Stimulated activated CD8-positive, alpha-beta memory T cell treated with anti-CD3 and anti-CD28 coated beads, Interleukin-7, amount 100 ng/mL, for 24 hours (primary cell): Measurements from ENCODE around the gene TMEM54.

Source experiments
- DNase-seq: peaks from one replicate; pipeline ENCODE4 v3.0.0-alpha.2; 2020; ENCODE audit warnings: low read depth

Gene TMEM54

GRCh38 chr1:32881871-32882850 lies 19.0 kb downstream of the TMEM54 start:
- no peak for DNase-seq

DNA sequence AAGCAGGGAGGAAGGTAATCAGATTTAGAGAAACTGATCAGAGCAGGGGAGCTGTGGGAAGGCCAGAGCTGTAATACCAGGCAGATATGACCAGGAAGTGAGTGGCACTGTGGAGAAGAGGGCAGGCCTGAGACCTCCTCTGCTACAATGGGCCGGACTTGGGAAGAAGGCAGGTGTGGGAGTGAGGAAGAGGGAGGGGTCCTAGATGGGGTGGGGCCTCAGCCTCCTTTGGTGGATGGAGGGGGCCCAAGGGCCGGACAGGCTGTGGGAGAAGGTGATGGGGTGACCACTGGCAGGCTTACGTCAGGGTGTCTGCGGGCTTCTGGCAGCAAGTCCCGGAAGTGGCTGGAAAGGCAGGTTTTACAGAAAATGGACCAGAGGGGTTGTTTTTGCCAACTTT lies 19.9 kb downstream of the TMEM54 start:
- no peak for DNase-seq

- no peak for DNase-seq
Observed at GRCh38 chr1:32878637-32879041, 22.6 kb downstream of the TMEM54 start.

DNA sequence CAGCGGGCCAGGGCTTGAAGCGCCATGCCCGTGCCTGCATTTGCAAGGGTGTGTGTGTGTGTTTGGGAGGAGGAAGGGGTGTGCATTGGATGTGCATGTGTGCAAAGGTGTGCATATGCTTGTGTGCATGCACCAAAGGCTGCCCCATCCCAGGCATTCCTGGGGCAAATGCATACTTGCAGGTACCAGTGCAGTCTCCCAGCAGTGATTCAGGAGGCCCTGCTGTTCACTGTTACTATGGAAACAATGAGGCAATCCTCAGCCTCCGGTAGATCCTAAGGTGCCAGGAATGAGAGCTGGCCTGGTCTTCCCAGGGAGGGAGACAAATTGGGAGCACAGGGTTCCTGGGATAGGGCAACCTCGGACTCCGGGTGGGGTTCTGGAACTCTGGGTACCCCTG lies 23.0 kb downstream of the TMEM54 start:
- no peak for DNase-seq

GRCh38 chr1:32877211-32878110 lies 23.7 kb downstream of the TMEM54 start:
- no peak for DNase-seq

GRCh38 chr1:32876341-32877210 lies 24.6 kb downstream of the TMEM54 start:
- no peak for DNase-seq

- DNase-seq = no peak
Observed at GRCh38 chr1:32874860-32875752, 26.1 kb downstream of the TMEM54 start.

DNA sequence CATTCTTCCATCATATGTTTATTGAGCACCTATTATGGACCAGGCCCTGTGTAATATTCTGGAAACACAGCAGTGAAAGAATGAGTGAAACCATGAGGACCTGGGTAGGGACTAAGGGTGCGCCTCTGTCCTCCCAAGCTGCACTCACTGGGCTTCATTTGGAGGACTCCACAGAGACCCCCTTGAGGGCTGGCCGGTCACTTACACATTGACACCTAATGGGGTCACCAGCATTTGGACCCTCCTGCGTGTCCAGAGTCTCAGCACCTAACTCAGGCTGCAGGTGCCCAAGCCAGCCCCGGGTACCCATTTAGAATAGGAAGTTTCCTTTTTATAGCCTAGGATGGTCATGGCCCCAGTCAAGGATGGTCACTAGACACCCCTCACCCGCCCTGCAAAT lies 27.7 kb downstream of the TMEM54 start:
- DNase-seq = no peak

GRCh38 chr1:32872192-32872460 lies 29.1 kb downstream of the TMEM54 start:
- DNase-seq = no peak

- no peak for DNase-seq
Observed at GRCh38 chr1:32871364-32872191, 29.6 kb downstream of the TMEM54 start.

- DNase-seq = no peak
Observed at GRCh38 chr1:32870615-32871363, 30.4 kb downstream of the TMEM54 start, which contains the start of gene FNDC5. FNDC5 (minus strand) TSS chr1:32870912.

- DNase-seq = no peak
Observed at GRCh38 chr1:32869923-32870614, 31.1 kb downstream of the TMEM54 start.

DNA sequence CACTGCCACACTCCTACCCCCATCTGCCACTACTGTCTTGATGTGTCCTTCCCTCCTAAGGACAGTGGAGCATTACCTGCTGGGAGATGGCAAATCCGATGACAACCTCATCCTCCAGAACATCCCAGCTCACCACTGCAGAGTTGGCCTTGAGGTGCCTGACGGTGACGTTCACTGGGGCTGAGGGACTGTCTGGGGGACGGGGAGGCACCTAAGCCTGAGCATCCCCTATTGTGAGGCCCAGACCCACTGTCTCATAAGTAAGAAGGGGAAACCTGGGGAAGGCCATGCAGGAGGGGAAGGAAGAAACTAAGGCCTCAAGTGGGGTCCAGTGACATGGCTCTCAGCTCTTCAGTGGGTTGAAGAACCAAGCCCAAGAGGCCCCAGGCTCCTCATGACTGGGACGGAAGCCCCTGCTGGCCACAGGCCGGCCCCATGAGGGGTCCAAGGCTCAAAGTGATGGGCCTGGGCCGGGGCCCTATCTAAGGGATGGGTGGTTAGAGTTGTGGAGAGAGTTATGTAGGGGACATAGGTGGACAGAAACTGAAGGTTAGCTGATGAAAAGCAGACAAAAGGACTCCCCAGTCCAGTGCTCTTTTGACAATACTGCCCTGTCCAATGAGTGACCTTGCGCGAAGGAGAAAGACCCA lies 32.3 kb downstream of the TMEM54 start:
- DNase-seq = no peak

GRCh38 chr1:32868085-32868484 lies 33.1 kb downstream of the TMEM54 start:
- DNase-seq = no peak

GRCh38 chr1:32867671-32868070 lies 33.5 kb downstream of the TMEM54 start:
- DNase-seq = no peak

GRCh38 chr1:32867151-32867550 lies 34.0 kb downstream of the TMEM54 start:
- no peak for DNase-seq

DNA sequence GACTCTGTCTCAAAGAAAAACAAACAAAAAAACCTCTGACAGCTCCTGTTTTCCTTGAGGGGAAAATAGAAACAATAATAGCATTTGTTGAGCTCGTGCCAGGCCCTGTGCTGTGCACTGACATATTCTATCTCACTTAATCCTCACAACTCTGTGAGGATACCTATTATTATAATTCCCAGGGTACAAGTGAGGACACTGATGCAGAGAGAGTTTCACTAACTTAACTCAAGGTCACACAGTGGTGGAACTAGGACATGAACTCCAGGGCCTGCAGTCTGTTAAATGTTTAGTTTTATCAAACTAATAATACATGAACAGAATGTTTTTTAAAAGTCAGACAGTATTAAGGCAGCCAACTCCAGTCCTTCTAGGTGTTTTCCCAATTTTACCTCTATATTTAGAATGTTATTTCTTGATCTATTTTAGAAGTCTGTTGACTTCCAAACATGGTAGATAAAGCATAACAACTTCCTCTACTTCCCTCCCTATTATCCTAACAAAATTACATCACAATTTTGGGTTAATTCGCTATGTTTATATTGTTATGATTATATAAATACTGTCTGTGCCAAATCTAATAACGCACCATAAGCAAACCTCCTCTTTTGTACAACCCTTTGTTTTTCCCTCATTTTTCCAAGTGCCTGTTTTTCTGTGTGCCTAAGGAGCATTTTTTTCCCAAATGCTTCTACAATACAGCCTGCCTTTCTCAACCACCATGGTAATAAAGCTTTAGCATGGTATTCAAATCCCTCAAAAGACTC lies 35.4 kb downstream of the TMEM54 start:
- DNase-seq = no peak
